ENCODE measurements around the gene INSIG1. TPM values are rescaled to one million over a fixed set of nuclear protein-coding genes. Genes with fewer than 3 reads are reported as not detected.

Gene INSIG1
- polyA plus RNA-seq, 1 donor: 25.4 TPM

DNA sequence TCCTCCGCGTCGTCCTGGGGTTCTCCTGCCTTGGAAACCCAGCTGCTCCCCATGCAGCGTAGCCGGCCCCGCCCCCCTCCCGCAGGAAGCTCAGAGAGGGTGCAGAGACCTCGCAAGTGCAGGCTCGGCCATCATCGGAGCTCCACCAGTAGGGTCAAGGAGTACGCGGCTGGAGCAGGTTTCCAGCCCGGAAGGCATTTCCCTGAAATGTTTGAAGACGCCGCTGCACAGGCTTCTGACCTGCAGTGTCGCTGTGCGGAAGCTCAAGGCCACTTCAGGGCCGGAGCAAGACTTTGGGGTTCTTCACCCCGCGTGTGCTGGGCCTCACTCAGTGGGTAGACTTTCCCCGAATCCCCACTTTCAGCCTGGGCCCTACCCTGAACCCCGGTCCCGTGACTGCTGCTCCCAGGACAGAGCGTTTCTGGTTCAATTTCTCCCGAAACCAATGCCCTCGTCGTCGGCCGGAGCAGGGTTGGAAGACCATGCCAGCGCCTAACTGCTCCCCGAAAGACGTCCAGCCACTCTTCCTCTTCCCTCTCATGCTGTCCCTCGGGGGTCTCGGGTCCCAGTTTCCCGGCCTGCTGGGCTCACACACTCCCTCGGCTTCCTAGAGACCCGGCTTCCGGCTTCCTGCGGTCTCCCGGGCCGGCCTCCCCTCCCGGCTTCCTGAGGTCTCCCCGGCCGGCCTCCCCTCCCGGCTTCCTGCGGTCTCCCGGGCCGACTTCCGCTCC lies 52.1 kb downstream of the INSIG1 start:
- DNase-seq: no peak

DNA sequence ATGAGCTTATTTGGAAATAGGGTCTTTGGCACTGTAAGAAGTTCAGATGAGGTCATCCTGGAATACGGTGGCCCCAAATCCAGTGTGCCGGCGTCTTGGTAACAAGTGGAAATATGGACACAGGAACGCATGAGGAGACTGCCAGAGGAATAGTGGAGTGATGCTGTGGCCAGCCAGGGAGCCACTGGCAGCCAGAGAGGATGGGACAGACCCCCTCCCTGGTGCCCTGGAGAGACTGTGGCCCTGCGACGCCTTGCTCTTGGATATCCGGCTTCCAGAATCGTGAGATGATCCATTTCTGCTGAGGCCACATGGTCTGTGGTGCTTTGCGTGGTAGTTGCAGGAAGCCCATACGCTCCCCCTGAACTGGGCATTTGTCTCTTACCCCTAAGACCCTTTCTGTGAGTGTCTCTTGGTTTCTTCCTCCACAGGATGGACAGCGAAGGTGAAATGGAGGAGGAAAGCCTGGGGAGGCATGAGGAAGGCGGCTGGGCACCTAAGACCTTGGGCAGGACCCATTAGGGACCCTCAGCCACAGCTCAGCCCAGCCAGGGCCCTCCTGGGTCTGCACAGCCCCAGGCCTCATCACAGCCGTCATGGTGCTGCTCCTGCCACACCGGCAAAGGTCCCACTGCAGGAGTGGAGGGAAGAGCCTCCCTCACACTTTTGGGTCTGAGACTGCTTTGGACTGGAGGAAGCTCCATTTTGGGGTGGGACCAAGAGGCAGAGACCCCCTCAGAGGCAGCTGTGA lies 53.6 kb downstream of the INSIG1 start:
- no peak for DNase-seq

DNA sequence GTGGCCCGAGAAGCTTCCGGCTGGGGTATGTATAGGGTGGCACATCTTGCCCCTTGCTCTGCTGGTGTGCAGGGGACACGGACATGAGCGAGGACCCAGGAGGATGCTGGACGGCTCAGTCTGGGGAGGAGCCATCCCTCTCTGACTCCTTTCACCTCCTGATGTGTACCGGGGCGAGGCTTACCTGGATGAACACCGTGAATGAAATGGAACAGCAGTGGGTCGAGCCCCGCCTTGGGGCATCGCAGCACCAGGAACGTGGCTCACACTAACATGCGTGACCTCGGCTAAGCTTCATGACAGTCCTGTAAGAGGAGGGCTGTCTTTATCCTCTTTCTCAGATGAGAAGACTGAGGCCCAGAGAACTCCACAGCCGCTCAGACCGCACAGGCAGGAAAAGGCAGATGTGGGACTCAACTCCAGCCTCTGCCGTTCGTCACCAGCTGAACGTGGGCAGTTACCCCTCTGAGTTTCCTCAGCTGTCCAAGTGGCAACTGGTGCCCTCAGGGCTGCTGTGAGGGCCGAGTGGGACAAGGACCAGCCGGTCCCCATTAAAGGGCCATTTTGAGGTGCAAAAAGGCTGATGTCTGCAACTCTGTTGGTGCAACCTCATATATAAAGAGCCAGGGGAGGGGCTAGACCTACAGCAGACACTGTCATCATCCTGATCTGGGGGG lies 54.5 kb downstream of the INSIG1 start:
- no peak for DNase-seq

DNA sequence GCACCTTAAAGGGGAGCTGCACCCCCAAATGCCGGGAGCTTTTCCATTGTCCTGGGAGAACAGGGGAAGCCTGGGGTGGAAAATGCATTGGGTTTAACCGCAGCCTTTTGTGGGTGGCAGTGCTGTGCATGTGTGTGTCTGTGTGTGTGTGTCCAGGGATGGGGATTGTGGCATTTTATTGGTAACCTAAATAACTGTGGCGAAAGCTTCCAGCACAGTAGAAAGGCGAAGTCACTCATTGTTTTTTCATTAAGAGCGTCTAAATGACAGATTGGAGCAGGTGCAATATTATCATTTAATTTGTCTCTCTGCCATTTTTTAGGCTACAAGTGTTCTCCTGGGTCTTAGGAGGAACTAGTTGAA lies 55.1 kb downstream of the INSIG1 start:
- DNase-seq: no peak

DNA sequence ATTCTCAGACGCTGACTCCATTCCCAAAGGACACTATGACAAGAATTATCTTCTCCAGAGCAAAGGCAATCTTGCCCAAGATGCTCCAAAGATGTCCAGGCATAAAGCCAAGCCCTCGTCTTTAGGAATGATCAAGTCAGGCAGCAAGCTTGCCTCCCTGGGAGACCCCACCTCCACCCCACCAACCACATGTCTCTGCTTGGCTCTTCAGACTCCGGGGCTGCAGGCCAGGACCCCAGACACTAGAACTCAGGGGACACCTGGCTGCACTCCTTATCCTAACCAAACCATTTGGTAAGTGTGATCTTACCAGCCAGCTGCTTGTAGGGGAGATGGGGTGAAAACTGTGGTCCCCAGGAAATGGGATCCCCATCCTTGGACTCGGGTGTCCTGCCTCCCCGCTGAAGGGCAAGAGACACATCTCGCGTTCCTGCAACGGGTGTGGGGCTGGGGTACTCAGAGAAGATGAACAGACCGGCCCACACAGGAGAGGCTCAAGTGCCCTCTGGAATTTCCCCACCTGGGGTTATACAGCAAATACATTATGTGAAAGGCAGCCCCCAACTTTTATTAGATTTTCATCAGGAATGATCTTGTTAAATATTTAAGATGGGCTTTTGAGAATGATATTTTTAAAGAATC lies 55.7 kb downstream of the INSIG1 start:
- no peak for DNase-seq

DNA sequence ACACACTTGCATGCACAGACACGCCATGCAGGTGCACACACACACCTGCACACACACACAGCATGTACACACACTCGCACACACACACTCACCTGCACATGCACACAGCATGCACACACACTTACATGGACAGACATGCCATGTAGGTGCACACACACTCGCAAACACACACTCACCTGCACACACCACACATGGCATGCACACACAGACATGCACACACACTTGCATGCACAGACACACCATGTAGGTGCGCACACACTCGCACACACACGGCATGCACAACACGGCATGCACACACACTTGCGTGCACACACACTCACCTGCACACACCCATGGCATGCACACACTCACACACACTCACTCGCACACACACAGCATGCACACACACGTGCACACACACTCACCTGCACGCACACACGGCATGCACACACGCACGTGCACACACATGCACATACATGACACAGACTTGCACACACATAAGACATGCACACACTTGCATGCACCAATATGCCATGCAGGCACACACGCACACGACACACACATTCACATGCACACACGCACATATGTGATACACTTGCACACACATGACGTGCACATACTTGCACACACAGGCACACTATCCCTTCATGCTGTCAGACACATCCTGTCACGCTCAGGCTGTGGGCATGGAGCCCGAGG lies 56.8 kb downstream of the INSIG1 start:
- no peak for DNase-seq

DNA sequence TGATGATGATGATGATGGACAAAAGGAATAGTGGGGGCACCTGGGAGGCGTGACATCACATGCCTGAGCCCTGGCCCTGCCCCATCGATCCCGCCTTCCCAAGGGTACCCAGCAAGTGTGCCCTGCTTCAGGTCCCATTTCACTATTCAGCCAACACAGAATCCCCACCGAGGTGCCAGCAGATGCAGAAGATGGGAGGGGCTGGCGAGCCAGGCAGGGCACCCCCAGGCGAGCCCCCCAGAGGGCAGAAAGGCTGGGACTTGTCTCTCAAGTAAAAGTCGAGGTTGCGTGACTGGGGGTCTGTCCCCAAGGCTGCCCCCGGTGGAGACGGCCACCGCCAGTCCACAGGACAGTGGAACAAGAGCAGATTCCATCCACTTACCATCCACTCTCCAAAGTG lies 57.5 kb downstream of the INSIG1 start:
- no peak for DNase-seq

DNA sequence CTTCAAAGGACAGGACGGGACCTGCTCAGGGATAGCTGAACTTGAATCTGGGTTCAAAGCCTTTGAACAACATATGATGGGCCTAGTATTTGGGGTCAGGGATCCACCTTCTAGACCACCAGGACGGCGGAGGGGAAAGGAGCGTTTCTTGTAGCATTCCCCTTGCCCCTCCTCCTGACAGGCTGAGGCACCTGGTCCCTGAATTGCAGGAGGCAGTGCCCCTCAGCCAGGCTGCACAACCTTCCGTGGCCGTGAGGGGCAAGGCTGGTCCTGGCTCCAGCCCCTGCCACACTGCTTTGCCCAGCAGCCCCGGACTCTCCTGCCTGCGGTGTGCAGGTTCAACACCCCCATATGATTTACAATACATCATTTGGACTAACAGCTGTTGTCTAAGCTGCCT lies 58.1 kb downstream of the INSIG1 start:
- no peak for DNase-seq

DNA sequence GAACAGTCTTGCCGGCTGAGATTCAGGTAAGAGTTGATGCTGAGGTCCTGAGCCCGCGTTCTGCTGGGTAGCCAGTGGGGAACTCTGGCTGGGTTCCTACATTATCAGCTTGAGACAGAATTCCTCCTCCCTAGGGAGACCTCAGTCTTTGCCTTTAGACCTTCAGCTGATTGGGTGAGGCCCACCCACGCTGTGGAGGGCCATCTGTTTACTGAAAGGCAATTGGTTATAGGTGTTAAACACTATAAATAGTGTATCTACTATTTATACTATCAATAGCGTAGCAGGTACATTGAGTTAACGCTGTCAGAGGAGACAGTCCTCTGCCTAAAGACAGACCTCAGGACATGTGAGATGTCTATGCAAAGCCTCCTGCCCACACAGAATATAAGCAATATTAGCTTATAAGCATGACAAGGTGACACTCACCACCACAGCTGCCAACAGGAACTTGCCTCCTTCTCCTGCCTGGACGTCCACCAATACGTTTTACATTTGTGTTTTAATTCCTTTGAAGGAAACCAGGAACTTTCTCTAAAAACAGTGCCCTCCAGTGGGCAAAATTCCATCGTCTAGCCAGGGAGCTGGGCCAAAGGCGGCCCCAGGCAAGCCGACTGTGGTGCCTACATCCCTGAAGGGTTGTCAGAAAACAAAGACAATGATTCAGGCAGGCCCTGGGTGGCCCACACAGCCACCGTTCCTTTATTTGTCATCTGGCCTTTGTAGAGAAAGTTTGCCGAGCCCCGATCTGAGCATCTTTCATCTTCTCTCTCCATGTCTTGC lies 58.8 kb downstream of the INSIG1 start:
- no peak for DNase-seq

DNA sequence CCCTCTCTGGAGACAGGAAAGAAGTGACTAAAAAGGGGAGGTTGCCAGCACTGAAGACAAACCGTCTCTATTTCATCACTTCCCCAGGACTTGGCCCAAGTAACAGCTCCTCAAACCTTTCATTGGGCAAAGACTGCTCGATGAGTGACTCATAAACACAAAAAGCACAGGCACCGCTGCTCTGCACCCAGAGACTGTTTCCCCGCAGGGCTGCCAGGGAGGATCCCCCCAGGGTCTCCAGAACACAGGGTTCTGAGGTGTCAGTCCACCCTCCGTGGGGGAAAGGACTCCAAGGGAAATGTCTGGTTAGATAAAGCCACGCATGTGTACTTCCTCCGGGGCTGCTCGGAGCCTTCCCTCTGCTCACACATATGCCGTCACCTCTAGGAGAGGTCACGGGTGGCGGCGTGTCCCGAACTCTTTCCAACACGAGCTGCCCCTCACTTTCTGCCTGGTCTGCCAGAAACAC lies 59.9 kb downstream of the INSIG1 start:
- no peak for DNase-seq

DNA sequence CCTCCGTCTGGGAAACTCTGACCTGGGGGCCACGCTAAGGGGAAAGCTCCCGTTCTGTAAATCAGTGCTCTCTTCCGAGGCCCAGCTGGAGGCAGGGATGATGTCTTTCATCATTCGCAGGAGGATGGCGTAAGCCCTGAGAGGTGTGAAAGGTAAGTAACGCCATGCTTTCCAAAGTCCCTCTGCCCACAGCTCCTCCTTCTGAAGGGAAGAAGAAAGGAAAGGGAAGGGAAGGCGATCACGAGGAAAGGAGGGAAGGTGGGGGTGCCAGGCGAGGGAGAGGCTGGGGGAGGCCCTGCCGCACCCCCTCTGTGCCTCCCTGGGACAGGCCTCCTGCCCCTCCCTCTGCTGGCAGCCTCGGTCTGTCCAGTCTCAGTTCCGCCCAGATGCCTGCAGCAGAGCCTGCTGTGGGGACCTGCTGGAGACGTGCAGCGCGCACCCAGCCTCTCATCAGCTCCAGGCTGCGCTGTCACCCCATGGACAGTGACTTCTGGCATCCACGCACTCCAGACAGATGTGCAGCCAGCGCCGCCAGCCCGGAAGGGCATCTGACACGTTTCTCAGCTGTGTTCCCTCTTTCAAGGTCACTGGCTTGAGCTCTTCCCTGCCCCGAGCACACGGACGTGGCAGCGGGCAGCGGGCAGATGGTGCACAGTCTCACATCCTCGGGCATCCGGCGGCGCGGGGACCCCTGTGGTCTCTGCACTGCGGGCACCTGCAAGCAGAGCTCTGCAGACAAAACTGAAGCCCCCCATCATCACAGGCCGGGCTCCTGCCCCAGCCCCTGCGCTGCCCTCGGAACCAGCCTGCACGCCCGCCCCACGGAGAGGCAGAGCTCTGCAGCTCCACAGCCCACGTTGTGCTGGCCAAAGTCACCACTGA lies 60.6 kb downstream of the INSIG1 start:
- DNase-seq: no peak

DNA sequence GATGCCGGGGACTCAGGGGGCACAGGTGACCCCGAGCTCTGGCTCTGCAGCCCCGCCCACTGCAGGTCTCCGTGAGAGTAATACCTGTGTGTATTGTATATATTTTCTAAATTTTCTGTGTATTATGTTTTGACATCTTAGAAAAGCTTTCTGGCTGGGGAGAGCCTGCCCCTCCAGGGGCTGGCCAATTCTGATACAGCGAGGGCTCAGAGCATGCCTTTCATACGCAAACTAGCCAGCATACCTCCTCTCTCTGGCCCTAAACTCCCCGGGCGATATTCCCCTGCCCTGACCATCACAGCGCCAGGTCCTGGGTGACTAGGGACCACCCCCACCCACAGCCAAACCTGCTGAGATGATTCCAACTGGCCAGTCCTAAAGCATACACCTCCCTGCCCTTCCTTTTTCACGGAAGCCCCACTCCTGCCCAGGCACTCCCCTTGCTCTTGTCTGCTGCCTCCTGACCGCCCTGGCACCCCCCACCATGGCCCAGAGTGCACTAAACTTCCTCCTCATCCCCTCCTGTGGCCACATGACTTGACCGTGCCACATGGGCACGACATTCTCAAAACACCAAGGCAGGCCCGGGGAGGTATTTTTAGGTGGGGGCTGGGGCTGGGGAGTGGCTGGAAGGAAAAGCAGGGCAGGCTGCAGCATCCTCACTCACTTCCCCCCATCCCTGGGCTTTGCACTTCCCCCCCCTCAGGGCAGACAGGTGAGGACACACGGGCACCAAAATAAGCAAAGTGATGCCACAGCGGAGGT lies 61.5 kb downstream of the INSIG1 start:
- no peak for DNase-seq

Other genes starting within 250 kb of the INSIG1 start
- gene HTR5A, start 227.6 kb upstream of the INSIG1 start, polyA plus RNA-seq (ENCODE audit: insufficient read length): not detected
- 0.03 TPM for gene EN2, start 160.3 kb downstream of the INSIG1 start, polyA plus RNA-seq (ENCODE audit: insufficient read length)
- not detected for gene CNPY1, start 248.7 kb downstream of the INSIG1 start, polyA plus RNA-seq (ENCODE audit: insufficient read length)

Measured in left kidney (tissue), 2 donors.